AG08396 (cell line): ENCODE results near the gene AKAP6.
A peak's percentile ranks its signal among the peaks of the same experiment; 100 is the strongest.
"Not testable (repeated sequence)": the region's sequence is repeated elsewhere in the genome, so short reads cannot be mapped to it uniquely, and the experiment has no call there.

Experiments used
- DNase-seq: peaks from one replicate; pipeline ENCODE4 v3.0.0; 2012; ENCODE audit warnings: low spot score, mixed read lengths

AKAP6 gene

DNA sequence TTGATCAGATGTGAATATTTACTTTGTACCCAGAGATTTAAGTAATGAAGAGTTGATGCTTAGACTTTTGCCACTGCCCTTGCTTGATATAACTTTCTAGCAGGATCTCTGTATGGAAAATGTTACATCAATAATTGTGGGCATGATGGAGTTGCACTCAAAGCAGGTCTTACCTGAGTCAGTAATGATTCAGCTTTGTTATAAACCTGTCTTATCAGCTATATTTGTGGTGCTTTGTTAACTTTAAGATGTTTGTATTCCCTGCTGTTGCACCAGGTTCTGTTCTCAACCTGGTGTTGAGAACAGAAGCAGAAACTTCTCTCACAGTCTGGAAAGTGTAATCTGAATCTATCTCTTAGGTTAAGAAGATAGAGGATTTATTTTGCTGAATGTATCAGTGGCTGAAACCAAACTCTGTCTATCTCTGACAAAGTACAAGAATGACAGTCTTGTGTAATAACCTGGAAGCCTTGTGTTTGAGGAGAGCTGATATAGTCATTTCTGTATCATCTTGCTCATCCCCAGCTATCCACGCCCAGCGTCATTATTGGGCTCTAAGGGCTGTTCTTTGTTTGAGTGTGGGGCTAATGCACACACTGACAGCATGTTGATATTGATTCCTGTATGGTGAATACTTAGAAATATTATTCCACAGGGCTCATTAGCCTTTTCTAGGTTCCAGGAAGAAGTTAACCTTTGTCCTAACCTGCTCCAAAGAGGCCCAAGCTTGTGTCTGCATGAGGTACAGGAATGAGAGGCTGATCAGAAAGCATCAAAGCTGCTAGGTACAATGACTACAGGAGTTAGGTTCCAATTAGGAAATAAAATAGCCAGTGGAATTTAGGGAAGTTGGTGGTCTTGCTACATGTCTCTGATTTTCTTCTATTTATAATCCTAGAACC is 3.6 kb downstream of the AKAP6 start:
- DNase-seq = no peak

DNA sequence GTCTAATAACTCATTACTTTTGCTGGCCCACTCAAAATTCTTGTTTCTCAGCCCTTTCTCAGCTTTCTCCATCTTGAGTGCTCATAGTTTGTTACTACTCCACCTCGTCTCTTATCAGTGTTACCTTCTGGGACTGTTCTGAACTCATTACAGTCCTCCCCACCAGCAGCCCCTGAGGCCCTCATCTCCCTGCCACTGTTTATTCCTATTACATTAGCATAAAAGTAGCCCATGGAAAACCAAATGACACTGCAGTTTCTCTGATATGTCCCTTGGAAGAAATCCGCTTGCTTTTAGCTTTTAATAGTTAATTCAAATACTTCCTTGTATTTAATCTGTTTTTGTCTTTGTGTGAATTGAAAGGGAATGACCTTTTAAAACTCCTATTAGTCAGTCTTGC is 7.6 kb downstream of the AKAP6 start:
- no peak for DNase-seq

DNA sequence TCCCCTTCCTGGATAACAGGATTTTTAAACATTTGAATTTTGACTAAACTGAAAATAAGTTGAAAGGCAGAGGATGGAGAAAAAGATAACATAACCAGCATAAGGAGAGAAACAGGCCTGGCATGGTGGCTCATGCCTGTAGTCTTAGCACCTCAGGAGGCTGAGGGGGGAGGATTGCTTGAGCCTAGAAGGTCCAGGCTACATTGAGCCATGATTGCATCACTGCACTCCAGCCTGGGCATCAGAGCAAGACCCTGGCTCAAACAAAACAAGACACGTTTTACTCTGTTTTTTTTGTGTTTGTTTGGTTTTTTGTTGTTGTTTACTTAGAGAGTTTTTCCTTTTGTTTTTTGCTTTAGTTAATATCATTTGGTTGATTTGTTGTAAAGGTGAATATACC is 8.7 kb downstream of the AKAP6 start:
- no peak for DNase-seq

DNA sequence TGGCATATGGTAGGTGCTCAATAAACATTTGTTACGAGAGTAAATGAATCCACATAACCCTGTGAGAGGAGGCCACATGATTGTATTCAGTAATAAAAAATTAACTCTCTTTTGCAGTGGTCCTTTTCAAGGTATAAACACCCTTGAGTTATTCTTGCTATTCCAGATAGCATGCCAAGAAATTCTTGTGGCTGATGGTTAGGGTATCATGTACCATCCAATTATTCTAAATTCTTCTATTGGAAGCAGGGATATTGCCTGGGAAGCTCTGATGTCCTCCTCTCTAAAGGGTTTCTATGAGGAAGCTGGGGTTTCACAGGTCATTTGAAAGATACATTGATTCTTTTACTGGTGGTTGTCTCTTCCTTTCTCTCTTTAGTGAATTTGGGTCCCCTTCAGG is 10.1 kb downstream of the AKAP6 start:
- no peak for DNase-seq

DNA sequence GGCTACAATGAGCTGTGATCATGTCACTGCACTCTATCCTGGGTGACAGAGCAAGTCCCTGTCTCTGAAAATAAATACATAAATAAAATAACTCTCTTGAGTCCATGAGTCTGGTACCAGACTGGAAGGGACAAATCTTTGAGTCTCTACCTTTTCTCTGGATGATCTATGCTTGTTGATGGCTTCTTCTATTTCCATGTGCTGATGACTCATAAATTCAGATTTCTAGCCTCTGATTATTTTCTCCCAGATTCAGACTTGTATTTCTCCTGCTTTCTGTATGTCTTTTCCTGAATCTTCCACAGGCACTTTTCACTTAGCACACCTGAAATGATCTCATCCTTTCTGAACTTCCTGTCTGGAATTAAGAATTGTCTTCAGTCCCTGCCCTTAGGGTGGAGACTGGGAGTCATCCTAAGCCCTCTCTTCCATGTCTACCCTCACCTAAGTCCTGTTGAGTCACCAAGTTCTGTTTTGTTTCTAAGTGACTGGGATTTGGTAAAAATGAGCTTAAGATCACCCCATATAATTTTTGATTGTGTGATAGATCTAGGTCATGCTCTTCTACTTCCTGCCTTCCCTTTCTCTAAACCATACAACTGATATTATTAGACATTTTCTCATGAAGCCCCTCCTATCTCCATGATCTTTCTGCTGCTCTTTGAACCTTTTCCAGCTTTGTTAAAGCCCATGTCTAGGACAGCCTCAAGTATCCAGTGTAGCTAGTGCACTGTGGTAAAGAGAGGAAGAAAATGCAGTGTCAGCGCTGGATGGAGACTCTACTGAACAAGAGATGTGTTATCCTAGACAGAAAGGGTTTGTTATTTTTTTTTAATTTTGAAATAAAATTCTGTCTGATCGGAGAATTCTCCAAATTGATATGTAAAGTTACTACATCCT is 13.1 kb downstream of the AKAP6 start:
- no peak for DNase-seq

DNA sequence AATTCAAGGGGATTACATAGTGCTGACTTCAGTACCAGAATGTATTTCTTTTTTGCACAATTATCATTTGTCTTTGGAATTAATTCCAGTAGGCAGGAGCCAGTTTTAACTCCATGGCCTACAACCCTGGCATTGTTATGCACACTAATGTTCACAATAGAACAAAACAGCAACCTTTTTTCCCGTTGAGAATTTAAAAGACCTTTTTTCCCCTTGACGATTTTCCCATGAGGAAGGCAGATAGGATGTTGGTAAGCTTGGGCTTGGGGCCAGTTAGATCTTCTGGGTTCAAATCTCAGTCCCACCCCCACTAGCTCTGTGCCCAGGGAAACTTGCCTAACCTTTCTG is 13.7 kb downstream of the AKAP6 start:
- no peak for DNase-seq

DNA sequence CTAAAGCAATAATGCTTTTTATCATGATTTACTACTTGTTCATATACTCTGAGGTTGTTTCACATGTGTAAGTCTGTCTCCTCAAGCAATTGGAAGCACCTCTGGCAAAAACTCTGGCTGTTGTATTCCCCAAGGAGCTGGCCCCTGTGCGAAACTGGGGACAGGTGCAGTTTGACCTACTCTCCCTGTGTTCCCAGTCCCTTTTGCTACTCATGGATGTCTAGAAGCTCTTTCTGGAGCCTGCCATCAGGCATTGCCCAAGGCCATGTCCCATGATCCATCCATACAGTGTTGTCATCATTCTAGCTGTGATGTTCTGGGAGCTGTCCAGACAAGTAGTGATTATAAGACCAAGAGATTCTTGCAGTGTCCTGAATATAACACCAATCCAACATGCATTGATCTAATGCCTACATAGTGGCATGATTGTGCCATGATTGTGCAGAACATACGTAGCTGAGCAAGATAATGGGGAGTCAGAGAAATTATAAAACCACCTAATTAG is 14.9 kb downstream of the AKAP6 start:
- DNase-seq = no peak

DNA sequence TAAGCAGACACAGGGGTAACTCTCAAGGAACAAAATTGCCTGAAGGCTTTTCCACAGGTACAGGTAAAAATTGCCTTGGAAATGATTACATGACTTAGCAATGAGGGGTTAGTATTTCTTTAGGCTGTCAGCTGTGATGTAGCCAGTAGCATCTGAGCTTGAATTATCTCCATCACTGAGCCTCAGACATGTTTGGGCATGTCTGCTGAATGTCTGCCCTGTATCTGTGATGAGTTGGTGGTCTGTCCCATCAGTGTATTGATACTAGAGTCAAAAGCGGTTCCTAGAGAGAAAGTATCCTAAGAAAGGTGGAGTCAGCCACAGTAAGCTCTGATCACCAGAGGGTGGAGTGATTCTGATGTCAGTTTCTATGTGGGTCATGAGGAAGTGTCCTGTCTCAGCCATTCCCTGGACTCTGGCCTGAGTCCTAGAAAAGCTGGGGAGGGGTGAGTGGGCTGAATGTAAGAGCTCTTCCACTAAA is 16.3 kb downstream of the AKAP6 start:
- DNase-seq = no peak

DNA sequence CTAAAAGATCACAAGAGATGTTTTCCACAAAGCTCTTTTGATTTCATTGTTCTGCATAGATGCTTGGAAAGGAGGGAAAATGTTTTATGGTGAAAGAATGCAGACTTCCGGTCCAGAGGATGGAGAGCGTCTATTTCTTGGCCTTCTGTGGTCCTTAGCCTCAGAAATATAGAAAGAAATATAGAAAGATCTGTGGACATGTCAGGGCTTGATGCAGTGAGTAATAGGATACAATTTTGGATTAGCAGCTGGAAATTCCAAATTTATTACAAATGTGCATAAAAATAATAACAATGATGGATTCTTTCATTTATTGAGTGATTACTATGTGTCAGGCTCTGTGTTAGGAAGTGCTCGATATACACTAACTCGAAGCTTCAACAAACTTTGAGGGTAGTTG is 20.2 kb downstream of the AKAP6 start:
- DNase-seq = no peak

DNA sequence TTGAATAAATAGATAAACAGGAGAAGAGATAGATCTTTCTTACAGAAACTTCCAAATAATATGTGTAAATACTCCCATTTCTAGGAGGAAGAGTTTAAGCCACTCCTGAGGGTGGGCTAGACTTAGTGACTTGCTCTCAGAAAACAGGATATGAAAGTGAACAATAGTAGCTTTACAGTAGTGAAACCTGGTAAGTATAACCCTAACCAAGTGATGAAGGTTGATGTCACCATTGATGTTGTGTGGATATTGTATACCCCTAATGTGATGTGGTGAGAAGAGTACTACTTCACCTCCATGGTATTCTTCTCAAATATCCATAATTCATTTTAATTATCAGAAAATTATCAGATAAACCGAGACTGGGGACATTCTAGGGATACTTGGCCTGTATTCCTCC is 20.9 kb downstream of the AKAP6 start:
- no peak for DNase-seq

DNA sequence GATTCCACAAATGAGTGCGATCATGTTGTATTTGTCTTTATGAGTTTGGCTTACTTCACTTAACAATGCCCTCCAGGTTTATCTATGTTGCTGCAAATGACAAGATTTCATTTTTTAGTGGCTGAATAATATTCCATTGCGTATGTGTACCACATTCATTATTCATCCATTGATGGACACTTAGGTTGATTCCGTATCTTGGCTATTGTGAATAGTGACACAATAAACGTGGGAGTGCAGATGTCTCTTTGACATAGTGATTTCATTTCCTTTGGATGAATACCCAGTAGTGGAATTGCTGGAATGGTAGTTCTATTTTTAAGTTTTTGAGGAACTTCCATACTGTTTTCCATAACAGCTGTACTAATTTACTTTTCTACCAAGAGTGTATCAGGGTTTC is 23.5 kb downstream of the AKAP6 start:
- no peak for DNase-seq

DNA sequence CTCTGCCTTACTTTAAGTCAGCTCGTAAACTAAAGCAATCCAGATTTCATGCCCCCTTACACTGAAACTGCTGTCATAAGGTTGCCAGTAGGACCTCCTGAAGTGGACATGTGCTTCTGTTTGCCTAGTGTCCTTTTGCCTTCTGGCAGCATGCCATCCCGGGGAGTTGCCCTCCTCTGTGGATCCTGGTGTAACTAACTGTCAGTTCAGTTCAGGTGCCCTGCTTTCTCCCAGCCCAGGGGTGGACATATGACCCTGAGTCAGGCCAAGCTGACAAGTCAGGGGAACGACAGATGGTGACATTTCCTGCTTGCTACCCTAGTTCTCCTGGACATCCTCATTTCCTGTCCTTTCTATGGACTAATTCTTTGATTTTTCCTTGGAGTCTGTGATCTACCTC is 25.6 kb downstream of the AKAP6 start:
- DNase-seq = no peak

DNA sequence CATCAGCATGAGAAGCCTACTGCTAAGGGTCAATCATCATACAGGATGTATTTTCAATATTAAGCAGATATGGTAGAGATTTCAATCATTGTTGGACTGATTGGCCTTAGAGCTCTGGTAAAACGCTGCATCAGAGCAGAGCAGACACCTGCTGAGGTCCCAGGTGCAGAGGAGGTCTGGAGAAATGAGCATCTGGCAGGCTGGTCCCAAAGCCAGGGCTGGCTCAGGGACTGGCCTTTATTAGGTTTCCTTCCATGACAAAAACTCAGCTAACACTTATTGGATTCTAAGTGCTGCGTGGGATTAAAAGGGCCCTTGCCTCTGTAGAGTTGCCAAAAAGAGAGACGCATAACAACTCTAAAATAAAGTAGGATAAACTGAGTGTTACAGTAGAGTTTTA is 29.7 kb downstream of the AKAP6 start:
- DNase-seq = no peak

DNA sequence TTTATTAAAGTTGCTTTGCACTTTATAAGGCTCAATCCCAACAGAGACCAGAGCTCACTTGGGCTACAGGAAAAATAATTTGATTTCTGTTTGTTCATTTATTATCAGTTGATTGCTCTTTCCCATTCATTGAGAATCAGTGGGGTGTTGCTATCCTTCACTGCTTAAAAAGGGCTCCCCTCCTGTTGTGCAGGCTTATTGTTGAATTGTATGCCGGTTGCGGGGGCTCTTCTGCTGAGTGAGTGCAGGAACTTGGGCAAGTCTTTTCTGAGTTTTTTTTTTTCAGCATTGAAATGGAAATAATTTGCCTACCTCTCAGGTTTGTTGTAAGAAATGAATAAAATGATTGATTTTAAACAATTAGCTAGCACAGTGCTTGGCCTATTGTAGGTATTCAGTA is 32.6 kb downstream of the AKAP6 start:
- no peak for DNase-seq

DNA sequence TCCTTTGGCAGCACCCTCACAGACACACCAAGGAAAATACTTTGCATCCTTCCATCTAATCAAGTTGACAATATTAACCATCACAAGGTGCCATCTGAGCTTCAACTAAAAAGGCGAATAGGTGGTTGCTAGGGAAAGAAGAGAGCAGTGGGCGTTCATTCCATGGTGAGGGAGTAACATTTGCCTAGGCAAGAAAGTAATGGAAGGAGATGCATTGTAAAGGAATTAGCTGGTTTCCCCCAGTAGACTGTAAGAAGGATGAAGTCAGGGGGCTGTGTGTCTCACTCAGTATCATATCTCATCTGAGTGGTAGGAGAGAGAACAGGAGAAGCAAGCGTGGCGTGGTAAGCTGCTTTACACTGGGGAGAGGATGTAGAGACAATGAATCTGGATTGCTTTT is 34.7 kb downstream of the AKAP6 start:
- DNase-seq = no peak

DNA sequence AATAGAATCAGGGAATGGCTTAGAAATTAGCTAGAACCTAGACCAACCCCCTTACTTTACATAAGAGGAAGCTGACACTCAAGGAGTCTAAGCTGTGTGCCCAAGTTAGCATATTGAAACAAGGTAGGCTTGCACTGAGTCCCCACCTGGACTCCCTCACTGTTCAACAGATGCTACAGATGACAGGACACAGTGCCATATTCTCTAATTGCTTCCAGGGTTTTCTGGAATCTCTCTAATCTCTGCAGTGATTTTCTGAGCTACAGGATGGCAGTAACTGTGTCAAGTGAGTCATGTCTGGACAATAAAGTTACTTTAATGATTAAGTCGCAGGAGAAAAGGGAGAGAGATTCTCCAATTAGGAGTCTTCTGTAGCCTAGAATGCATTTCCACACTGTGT is 35.8 kb downstream of the AKAP6 start:
- no peak for DNase-seq

DNA sequence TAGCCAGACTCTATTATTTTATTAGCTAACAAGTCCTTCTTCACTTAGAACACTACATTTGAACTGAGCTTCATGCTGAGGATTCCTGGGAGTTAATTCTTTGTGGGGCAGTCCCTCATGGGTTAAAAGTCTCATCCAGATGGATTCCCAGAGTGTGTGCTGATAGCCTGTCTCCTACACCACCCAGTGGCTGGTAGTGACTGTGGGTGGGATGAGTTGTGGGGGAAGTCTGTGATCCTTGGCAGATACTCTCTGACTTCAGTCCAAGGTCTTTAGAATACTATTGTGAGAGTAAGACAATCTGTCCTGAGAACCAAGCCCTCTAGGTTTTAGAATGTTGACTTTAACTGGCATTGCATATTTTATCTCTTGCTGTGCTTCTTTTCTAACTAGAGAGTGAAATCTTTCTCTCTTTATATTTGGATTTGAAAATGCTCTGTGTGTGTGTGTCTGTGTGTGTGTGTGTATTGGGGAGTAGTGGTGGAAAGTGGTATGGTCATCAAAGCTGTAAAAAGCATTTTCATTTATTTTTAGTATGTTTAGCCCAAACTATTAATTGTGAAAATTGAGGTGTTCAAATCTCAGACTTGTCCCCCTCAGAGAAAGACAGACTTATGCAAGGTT is 37.3 kb downstream of the AKAP6 start:
- peak; percentile 37 for DNase-seq

DNA sequence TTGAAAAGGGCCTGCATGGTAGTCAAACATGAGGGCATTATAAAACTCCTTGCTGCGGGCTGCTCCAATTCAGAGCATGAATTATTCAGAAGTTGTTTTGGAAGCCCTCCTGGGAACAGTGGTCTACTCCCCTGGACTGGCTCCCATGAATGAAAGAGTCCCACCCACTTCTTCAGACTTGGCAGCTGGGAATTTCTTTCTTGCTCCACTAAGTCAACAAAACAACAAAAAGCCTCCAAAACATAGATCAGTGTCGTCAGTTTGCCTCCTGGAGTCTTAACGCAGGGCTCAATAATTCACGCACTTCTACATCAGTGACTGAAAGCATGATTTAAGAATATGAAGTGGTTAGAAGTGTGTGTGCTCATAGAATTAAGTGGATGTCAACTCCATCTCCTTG is 37.9 kb downstream of the AKAP6 start:
- no peak for DNase-seq

DNA sequence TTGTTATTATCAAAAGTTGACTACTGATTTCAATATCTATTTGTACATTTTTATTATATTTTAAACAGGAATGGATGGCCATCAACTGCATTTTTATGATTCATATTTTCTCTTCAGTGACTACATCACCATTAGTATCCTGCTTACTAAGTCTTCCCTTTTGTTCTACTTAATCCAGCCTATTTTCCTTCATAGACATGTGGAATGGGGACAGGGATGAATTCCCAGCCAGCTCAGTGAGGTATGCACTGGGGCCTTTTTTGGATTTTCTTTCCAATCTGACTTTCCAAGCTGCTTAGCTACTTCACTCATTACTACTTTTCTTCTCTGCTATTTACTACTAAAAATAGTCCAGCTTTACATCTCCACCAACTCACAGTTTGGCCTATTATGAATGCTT is 38.4 kb downstream of the AKAP6 start:
- no peak for DNase-seq

DNA sequence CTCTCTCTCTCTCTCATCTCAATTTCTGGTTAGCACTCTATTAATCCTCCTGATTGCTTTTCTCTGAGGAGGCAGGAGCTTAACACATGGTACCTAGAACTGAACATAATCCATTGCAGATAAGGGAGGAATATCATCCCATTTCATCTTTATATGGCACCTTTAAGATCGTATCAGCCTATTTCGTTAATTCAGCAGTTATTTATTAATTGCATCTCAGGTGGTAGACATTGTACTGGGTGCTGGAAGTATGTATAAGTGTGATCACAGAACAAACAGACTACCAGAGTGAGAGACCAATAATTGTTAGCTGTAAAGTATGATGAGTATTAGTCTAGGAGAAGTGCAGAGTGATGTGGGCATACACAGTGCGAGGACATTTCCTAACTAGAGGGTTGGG is 39.0 kb downstream of the AKAP6 start:
- DNase-seq = no peak

DNA sequence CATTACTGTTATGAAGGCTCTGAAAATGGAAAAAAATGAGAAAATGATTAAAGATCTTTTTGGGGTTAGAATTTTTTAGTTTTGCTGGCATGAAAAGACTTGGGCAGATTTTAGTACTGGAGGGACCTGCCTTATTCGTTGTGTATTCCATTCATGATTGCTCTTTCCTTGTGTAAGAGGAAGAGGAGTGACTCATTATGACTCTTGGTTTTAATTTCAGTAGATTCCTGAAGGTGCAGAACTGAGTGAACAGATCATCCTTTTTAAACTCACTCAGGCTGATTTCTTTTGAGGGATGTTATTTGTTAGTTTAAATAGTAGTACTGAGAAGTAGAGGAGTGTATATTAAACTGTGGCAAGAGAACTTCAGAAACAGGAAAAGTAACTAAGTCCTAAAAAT is 41.6 kb downstream of the AKAP6 start:
- DNase-seq = peak; percentile 49

DNA sequence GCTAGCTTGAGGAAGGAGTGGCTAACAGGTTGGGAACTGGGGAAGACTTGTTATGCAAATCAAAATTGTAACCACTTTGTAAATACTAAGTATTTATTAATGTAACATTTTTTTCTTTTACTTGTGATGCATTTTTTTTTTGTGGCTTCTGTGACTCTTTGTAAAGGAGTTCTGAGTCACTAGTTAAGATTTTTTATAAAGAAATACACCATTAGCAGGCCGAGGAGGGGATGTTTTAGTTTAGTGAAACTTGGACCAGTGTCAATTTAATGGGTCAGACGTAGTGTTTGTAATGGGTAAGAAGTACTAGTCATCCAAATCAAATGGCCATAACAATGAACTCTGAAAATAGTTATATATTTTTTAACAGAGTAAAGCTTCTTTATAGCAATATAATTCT is 43.1 kb downstream of the AKAP6 start:
- peak; percentile 62 for DNase-seq

DNA sequence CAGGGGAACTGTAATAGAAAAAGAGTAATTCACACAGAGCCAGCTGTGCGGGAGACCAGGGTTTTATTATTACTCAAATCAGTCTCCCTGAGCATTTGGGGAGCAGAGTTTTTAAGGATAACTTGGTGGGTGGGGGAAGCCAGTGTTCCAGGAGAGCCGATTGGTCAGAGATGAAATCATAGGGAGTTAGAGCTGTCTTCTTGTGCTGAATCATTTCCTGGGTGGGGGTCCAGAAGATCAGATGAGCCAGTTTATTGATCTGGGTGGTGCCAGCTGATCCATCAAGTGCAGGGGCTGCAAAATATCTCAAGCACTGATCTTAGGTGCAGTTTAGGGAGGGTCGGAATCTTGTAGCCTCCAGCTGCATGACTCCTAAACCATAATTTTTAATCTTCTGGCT is 44.1 kb downstream of the AKAP6 start:
- DNase-seq = not testable (repeated sequence)
